Subcutaneous adipose tissue (tissue), 4 donors: ENCODE results near the gene ABAT. TPM values are rescaled to one million over a fixed set of nuclear protein-coding genes. Genes with fewer than 3 reads are reported as not detected.

Experiments
- CTCF ChIP-seq: fragments of 450-650 bp; IDR thresholded peaks from one replicate; pipeline ENCODE4 v1.5.1; 2016; ENCODE audit warnings: low read depth, mild to moderate bottlenecking, control low read depth, antibody characterized with exemption, moderate library complexity
- total RNA-seq, 4 donors: library from RNA; depleted of rRNA; stranded (reverse); fragments of >200 nt; gene quantifications; one replicate each; pipeline ENCODE4 v1.1.0, GENCODE V29; 2016

Gene ABAT
- total RNA-seq, 4 donors from 2014 or later, result 4.9 to 9.8 (median 7.0) TPM

DNA sequence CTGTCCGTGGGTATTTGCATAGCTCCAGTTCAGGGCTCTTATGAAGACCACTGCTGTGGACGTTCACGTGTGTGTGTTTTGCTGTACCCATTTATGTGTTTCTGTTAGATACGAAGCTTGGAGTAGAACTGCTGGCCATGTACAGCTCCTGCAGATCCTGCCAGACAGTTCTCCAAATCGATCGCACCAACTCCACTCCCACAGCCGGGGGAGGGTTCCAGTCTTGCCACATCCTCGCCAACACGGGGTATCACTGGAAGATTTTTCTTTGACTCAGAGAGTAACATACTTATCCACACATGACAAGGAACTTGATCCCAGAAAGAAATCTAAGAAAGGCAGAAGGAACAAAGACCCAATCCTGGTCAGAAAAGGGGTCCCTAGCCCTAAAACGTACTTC lies 85.6 kb downstream of the ABAT start:
- no peak for TF ChIP-seq CTCF

GRCh38 chr16:8761078-8761477 lies 86.7 kb downstream of the ABAT start:
- TF ChIP-seq CTCF, result no peak

GRCh38 chr16:8762254-8762653 lies 87.8 kb downstream of the ABAT start:
- TF ChIP-seq CTCF, result no peak

- TF ChIP-seq CTCF, result no peak
These were observed 88.7 kb downstream of the ABAT start for GRCh38 chr16:8763083-8763482.

DNA sequence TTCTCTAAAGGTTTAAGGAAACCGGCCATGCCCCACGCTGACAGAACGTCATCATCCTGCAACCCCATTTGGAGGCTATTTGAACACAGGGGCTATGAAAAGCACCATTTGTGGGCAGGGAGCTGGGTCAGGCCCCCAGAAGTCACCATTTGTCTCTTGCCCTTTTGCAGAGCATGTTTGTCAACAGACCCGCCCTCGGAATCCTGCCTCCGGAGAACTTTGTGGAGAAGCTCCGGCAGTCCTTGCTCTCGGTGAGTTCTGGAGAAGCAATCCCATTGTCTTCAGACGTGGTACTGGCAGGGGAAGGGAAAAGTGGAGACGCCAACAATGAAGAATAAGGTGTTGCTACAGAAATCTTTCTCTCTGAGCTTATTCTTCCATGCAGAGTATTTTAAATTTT lies 89.5 kb downstream of the ABAT start:
- TF ChIP-seq CTCF, result no peak

DNA sequence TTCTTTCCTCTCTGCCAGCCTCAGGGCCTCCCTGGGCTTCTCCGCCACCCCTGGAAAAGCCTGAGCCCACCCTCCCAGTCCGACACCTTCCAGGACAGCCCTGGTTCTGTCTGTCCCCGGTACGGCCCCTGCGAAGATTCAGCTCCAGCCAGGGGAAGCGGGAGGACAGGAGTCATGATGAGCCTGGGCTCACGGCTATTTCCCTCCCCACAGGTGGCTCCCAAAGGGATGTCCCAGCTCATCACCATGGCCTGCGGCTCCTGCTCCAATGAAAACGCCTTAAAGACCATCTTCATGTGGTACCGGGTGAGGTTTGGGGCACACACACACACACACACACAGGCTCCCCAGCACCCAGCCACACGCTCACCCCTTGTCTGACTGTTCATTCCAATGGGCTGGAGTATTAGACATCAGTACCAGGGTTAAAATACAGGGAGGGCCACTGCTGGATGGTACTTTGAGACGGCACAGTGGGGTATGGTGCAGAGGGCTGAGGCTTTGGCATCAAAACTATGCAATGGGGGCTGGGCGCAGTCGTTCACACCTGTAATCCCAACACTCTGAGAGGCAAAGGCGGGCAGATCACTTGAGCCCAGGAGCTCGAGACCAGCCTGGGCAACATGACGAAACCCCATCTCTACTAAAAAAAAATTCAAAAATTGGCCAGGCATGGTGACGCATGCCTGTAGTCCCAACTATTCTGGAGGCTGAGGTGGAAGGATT lies 90.3 kb downstream of the ABAT start:
- TF ChIP-seq CTCF, result no peak

GRCh38 chr16:8767176-8767575 lies 92.8 kb downstream of the ABAT start:
- no peak for TF ChIP-seq CTCF
